Liver (tissue), 9 donors: ENCODE measurements around the gene MICALL1. TPM values are rescaled to one million over a fixed set of nuclear protein-coding genes. Genes with fewer than 3 reads are reported as not detected.

ENCODE experiments used
- DNase-seq: peaks from one replicate; pipeline ENCODE4 v3.0.0-alpha.2; 2017; ENCODE audit warnings: low spot score
- H3K27ac ChIP-seq, 2 donors: one replicate each; pipeline ENCODE4 v1.7.0; 2013; ENCODE audit warnings: inconsistent platforms in 2 of 2, low read length in 2 of 2, control low read depth in 1 of 2, low read depth in 1 of 2, mild to moderate bottlenecking in 1 of 2
- H3K27me3 ChIP-seq, 4 donors: one replicate each; pipeline versions ENCODE4 v1.6.1 to v1.7.0; 2013; ENCODE audit warnings: low read length in 3 of 4, inconsistent platforms in 1 of 4, mild to moderate bottlenecking in 1 of 4, moderate library complexity in 1 of 4; ENCODE audit not compliant: control insufficient read depth in 4 of 4, insufficient read depth in 4 of 4
- H3K36me3 ChIP-seq, 4 donors: one replicate each; pipeline versions ENCODE4 v1.6.1 to v1.7.0; 2013; ENCODE audit warnings: low read length in 3 of 4, mild to moderate bottlenecking in 3 of 4, low read depth in 1 of 4, moderate library complexity in 1 of 4; ENCODE audit not compliant: control insufficient read depth in 4 of 4, insufficient read depth in 3 of 4
- H3K4me1 ChIP-seq, 4 donors: one replicate each; pipeline versions ENCODE4 v1.6.1 to v1.7.0; 2013; ENCODE audit warnings: low read length in 3 of 4, mild to moderate bottlenecking in 3 of 4, moderate library complexity in 1 of 4; ENCODE audit not compliant: control insufficient read depth in 4 of 4, insufficient read depth in 4 of 4
- H3K4me3 ChIP-seq, 3 donors: one replicate each; pipeline versions ENCODE4 v1.6.1 to v1.7.0; 2013; ENCODE audit warnings: low read length in 3 of 3, control low read depth in 1 of 3, low read depth in 1 of 3, mild to moderate bottlenecking in 1 of 3
- H3K9ac ChIP-seq, 2 donors: one replicate each; pipeline ENCODE4 v1.7.0; 2013; ENCODE audit warnings: low read length in 2 of 2, mild to moderate bottlenecking in 2 of 2, moderate library complexity in 2 of 2, control low read depth in 1 of 2, low read depth in 1 of 2
- H3K9me3 ChIP-seq, 4 donors: one replicate each; pipeline versions ENCODE4 v1.6.1 to v1.7.0; 2013; ENCODE audit warnings: low read length in 3 of 4; ENCODE audit not compliant: control insufficient read depth in 4 of 4
- ATF3 ChIP-seq: IDR thresholded peaks from 2 replicates; pipeline ENCODE4 v1.6.1; 2016; ENCODE audit warnings: antibody characterized with exemption
- CTCF ChIP-seq: fragments of 150-350 bp; IDR thresholded peaks from 2 replicates; pipeline ENCODE4 v1.5.1; 2017; ENCODE audit warnings: improper control_type of control experiment, low read depth, low read length; ENCODE audit not compliant: missing input control
- EGR1 ChIP-seq, 2 donors: IDR thresholded peaks; 2 replicates each; pipeline ENCODE4 v1.6.1; 2016 to 2018; ENCODE audit warnings: antibody characterized with exemption in 2 of 2, low read depth in 2 of 2
- FOXA1 ChIP-seq: IDR thresholded peaks from 2 replicates; pipeline ENCODE4 v1.6.1; 2016; ENCODE audit warnings: antibody characterized with exemption
- GABPA ChIP-seq, 2 donors: IDR thresholded peaks in 1 of 2; conservative IDR thresholded peaks in 1 of 2; 2 replicates each; pipeline ENCODE4 v1.6.1; 2016; ENCODE audit warnings: antibody characterized with exemption in 2 of 2, mild to moderate bottlenecking in 1 of 2, moderate library complexity in 1 of 2
- HNF4A ChIP-seq, 2 donors: conservative IDR thresholded peaks; 2 replicates each; pipeline ENCODE4 v1.6.1; 2016; ENCODE audit warnings: antibody characterized with exemption in 2 of 2, mild to moderate bottlenecking in 2 of 2
- JUND ChIP-seq, 2 donors: IDR thresholded peaks; 2 replicates each; pipeline ENCODE4 v1.6.1; 2016; ENCODE audit warnings: antibody characterized with exemption in 2 of 2
- NR2F2 ChIP-seq: IDR thresholded peaks from 2 replicates; pipeline ENCODE4 v1.6.1; 2016; ENCODE audit warnings: antibody characterized with exemption
- REST ChIP-seq: IDR thresholded peaks from 2 replicates; pipeline ENCODE4 v1.6.1; 2016; ENCODE audit warnings: antibody characterized with exemption, mild to moderate bottlenecking
- RXRA ChIP-seq, 2 donors: IDR thresholded peaks; 2 replicates each; pipeline ENCODE4 v1.6.1; 2017 to 2018; ENCODE audit warnings: antibody characterized with exemption in 2 of 2, mild to moderate bottlenecking in 1 of 2
- SP1 ChIP-seq: IDR thresholded peaks from 2 replicates; pipeline ENCODE4 v1.6.1; 2018; ENCODE audit warnings: antibody characterized with exemption, mild to moderate bottlenecking
- TAF1 ChIP-seq: conservative IDR thresholded peaks from 2 replicates; pipeline ENCODE4 v1.6.1; 2016; ENCODE audit warnings: antibody characterized with exemption, mild to moderate bottlenecking
- YY1 ChIP-seq: IDR thresholded peaks from 2 replicates; pipeline ENCODE4 v1.6.1; 2016; ENCODE audit warnings: antibody characterized with exemption, mild to moderate bottlenecking
- ZBTB33 ChIP-seq: IDR thresholded peaks from 2 replicates; pipeline ENCODE4 v1.6.1; 2016; ENCODE audit warnings: antibody characterized with exemption
- WGBS: extraction: QIAGEN DNeasy Blood & Tissue Kit; methylation state at CpG from one replicate; pipeline ENCODE4 v1.1.7; 2013; 5-methylcytosine and 5-hydroxymethylcytosine counted together
- polyA plus RNA-seq, 2 donors: library from polyadenylated mRNA; stranded (reverse) in 1 of 2; unstranded in 1 of 2; fragments of 200-250 nt in 1 of 2; fragments of >200 nt in 1 of 2; fragmentation: Nextera tagmentation in 1 of 2; extraction: Ambion mirVana in 1 of 2; gene quantifications; one replicate each; pipeline versions ENCODE4 v1.2.1 to v1.2.3, GENCODE V29; 2013 to 2015
- total RNA-seq, 2 donors: library from RNA; depleted of rRNA; stranded (reverse); fragments of >200 nt; gene quantifications; one replicate each; pipeline ENCODE4 v1.2.3, GENCODE V29; 2014
- donor health status: healthy.
- donor health status: healthy.
- donor health status: healthy.
- donor health status: healthy.
- donor health status: healthy.

The MICALL1 gene
- total and polyA plus RNA-seq, 4 donors = 2.0 to 9.3 (median 4.1) TPM

- peaks cover 0 to 5% (median 1%) of the 10 kb centered on the region in 4 donors for H3K4me1 ChIP-seq
- WGBS = 83% methylated on average over 4 of the region's 4 CpGs
- H3K27ac ChIP-seq = no peak overlapping the region
- DNase-seq = peak; percentile 22
- no peak overlapping the region for H3K4me3 ChIP-seq
- H3K27me3 ChIP-seq = no peaks in the 10 kb centered on the region
- H3K9ac ChIP-seq = no peak overlapping the region
- no peaks in the 10 kb centered on the region for H3K9me3 ChIP-seq
- TF ChIP-seq ZBTB33 (no peak), REST (no peak), GABPA (IDR thresholded peaks at IDR 0.05 in 1 of 2, conservative IDR thresholded peaks at IDR 0.05 in 1 of 2) (no peak), YY1 (no peak), ATF3 (no peak), NR2F2 (no peak), EGR1 (IDR thresholded peaks at IDR 0.05; ENCODE audit: low read depth in 2 of 2) (no peak), HNF4A (conservative IDR thresholded peaks at IDR 0.05) (no peak), SP1 (no peak)
- peaks cover 7 to 31% (median 13%) of the 10 kb centered on the region in 4 donors for H3K36me3 ChIP-seq
Observed at GRCh38 chr22:37917874-37918548, 11.9 kb downstream of the MICALL1 start.

GRCh38 chr22:37918580-37919270 lies 12.6 kb downstream of the MICALL1 start:
- H3K36me3 ChIP-seq = peaks cover 7 to 29% (median 13%) of the 10 kb centered on the region in 4 donors

More at GRCh38 chr22:37918580-37919270, 12.6 kb downstream of the MICALL1 start:
- TF ChIP-seq SP1 (no peak), TAF1 (no peak), FOXA1 (no peak), ATF3 (no peak), CTCF (no peak), GABPA (IDR thresholded peaks at IDR 0.05 in 1 of 2, conservative IDR thresholded peaks at IDR 0.05 in 1 of 2) (no peak), RXRA (IDR thresholded peaks at IDR 0.05) (no peak), JUND (IDR thresholded peaks at IDR 0.05) (no peak)
- Histone ChIP-seq H3K27ac (no peak overlapping the region), H3K9ac (no peak overlapping the region), H3K9me3 (no peaks in the 10 kb centered on the region), H3K4me1 (peaks cover 0 to 5% (median 0%) of the 10 kb centered on the region in 4 donors), H3K4me3 (no peak overlapping the region), H3K27me3 (no peaks in the 10 kb centered on the region)
- 89% methylated on average over 25 of the region's 25 CpGs for WGBS
- DNase-seq = peak; percentile 23
